ENCODE results near the gene PIGS. TPM values are rescaled to one million over a fixed set of nuclear protein-coding genes. Genes with fewer than 3 reads are reported as not detected.

The PIGS gene
- total and polyA plus RNA-seq, 2 donors (not counting 1 experiment from before 2014, with no cell fraction given) = 44.1 to 55.1 TPM

DNA sequence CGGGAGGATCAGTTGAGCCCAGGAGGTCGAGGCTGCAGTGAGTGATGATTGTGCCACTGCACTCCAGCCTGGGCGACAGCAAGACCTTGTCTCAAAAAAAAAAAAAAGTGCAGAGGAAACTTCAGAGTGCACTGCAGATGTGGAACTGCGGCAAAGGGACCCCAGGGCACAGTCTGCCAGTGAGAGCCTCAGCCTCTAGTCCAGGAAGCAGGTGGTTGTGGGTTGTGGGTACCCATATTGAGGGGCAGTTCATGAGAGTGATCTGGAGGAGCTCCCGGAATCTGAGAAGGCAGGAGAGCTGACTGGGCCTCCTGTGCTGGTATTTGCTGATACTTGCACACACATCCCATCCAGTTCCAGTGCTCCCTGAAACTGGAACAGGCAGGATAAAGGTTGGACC, 52.1 kb downstream of the PIGS start:
- 9% methylated on average over 5 of the region's 5 CpGs for WGBS (ENCODE audit: insufficient coverage)
- no peaks in the 10 kb centered on the region for H4K20me1 ChIP-seq (ENCODE audit: control insufficient read depth, insufficient read depth, low read length, poor library complexity, severe bottlenecking)
- H3K9me3 Mint-ChIP-seq (ENCODE audit: insufficient read depth) = no peaks in the 10 kb centered on the region
- no peaks in the 10 kb centered on the region for H3K36me3 ChIP-seq (replicated peaks in 1 of 2; ENCODE audit: control extremely low read depth in 1 of 2, control insufficient read depth in 1 of 2, extremely low read depth in 1 of 2, insufficient read depth in 2 of 2, low read length in 1 of 2)
- no peaks in the 10 kb centered on the region for H3K27me3 Mint-ChIP-seq
- CTCF ChIA-PET = interaction anchor here (0.8 kb wide), 1 partner anchor 21 kb away, joined by 3 read pairs; no protein-coding TSS in a partner anchor
- H3K9me3 ChIP-seq (ENCODE audit: control extremely low read depth in 1 of 3, control insufficient read depth in 2 of 3, insufficient read depth in 1 of 3, low read length in 2 of 3) = no peaks in the 10 kb centered on the region
- DNase-seq (no peak), ATAC-seq (ENCODE audit: low read depth) (no peak)
- H3K4me1 ChIP-seq (ENCODE audit: control insufficient read depth in 2 of 2, insufficient read depth in 2 of 2, low read length in 2 of 2) = peaks cover 0 to 9% of the 10 kb centered on the region in 2 donors
- no peaks in the 10 kb centered on the region for H3K79me2 ChIP-seq (ENCODE audit: control insufficient read depth, insufficient read depth, low read length)
- H3K27ac ChIP-seq (ENCODE audit: low read length in 2 of 2) = no peak overlapping the region
- H3K4me1 Mint-ChIP-seq = peaks cover 6% of the 10 kb centered on the region
- no peak overlapping the region for H3K4me3 Mint-ChIP-seq
- intact Hi-C loops (cut with micrococcal nuclease) = no loop called here
- TF ChIP-seq EZH2 (IDR thresholded peaks at IDR 0.05; ENCODE audit: borderline replicate concordance, insufficient read depth, low read depth, low read length, poor library complexity, severe bottlenecking) (no peak), CTCF (IDR thresholded peaks at IDR 0.05) (no peak)
- no peak overlapping the region for H3K4me2 ChIP-seq (replicated peaks; ENCODE audit: low read depth, low read length, poor library complexity, severe bottlenecking)
- no peak overlapping the region for H2AFZ ChIP-seq (ENCODE audit: insufficient read depth, low read depth, low read length, poor library complexity, severe bottlenecking)
- no peaks in the 10 kb centered on the region for H3K27me3 ChIP-seq (replicated peaks in 1 of 4; ENCODE audit: control extremely low read depth in 1 of 4, control insufficient read depth in 3 of 4, insufficient read depth in 4 of 4, low read length in 3 of 4)
- H3K4me3 ChIP-seq (ENCODE audit: control extremely low read depth in 1 of 5, extremely low read depth in 1 of 5, insufficient read depth in 1 of 5, low read depth in 2 of 5, low read length in 4 of 5) = no peak overlapping the region
- POLR2A ChIA-PET = interaction anchor here (0.7 kb wide), 1 partner anchor 57 kb away, joined by 3 read pairs; the partner anchor contains the start of gene ALDOC
- no peak overlapping the region for H3K27ac Mint-ChIP-seq
- H3K9ac ChIP-seq (ENCODE audit: low read length) = no peak overlapping the region

- no peak for TF ChIP-seq EZH2 (IDR thresholded peaks at IDR 0.05; ENCODE audit: borderline replicate concordance, insufficient read depth, low read depth, low read length, poor library complexity, severe bottlenecking)
- no peak for TF ChIP-seq CTCF (IDR thresholded peaks at IDR 0.05)
- Histone ChIP-seq H3K4me3 (ENCODE audit: control extremely low read depth in 1 of 5, extremely low read depth in 1 of 5, insufficient read depth in 1 of 5, low read depth in 2 of 5, low read length in 4 of 5) (no peak overlapping the region), H3K4me2 (replicated peaks; ENCODE audit: low read depth, low read length, poor library complexity, severe bottlenecking) (no peak overlapping the region), H4K20me1 (ENCODE audit: control insufficient read depth, insufficient read depth, low read length, poor library complexity, severe bottlenecking) (no peaks in the 10 kb centered on the region), H3K36me3 (replicated peaks in 1 of 2; ENCODE audit: control extremely low read depth in 1 of 2, control insufficient read depth in 1 of 2, extremely low read depth in 1 of 2, insufficient read depth in 2 of 2, low read length in 1 of 2) (no peaks in the 10 kb centered on the region), H3K4me1 (ENCODE audit: control insufficient read depth in 2 of 2, insufficient read depth in 2 of 2, low read length in 2 of 2) (peaks cover 0 to 9% of the 10 kb centered on the region in 2 donors), H3K27me3 (replicated peaks in 1 of 4; ENCODE audit: control extremely low read depth in 1 of 4, control insufficient read depth in 3 of 4, insufficient read depth in 4 of 4, low read length in 3 of 4) (no peaks in the 10 kb centered on the region), H3K79me2 (ENCODE audit: control insufficient read depth, insufficient read depth, low read length) (no peaks in the 10 kb centered on the region), H3K9me3 (ENCODE audit: control extremely low read depth in 1 of 3, control insufficient read depth in 2 of 3, insufficient read depth in 1 of 3, low read length in 2 of 3) (no peaks in the 10 kb centered on the region), H2AFZ (ENCODE audit: insufficient read depth, low read depth, low read length, poor library complexity, severe bottlenecking) (peak overlapping the region; percentile 7), H3K9ac (ENCODE audit: low read length) (no peak overlapping the region), H3K27ac (ENCODE audit: low read length in 2 of 2) (no peak overlapping the region)
- POLR2A ChIA-PET = no interaction called here
- peaks cover 6% of the 10 kb centered on the region for H3K4me1 Mint-ChIP-seq
- H3K27me3 Mint-ChIP-seq = peaks cover 3% of the 10 kb centered on the region
- intact Hi-C loops (cut with micrococcal nuclease) = no loop called here
- no peak overlapping the region for H3K4me3 Mint-ChIP-seq
- ATAC-seq (ENCODE audit: low read depth) (no peak), DNase-seq (no peak)
- 67% methylated on average over 1 of the region's 7 CpGs for WGBS (ENCODE audit: insufficient coverage)
- no peaks in the 10 kb centered on the region for H3K9me3 Mint-ChIP-seq (ENCODE audit: insufficient read depth)
- peak overlapping the region; percentile 12 for H3K27ac Mint-ChIP-seq
- CTCF ChIA-PET = no interaction called here
Observed at GRCh38 chr17:28518578-28518977, 52.7 kb downstream of the PIGS start.
